NCI-H2171 treated with DMSO at 0.1 percent for 48 hours (cell line): ENCODE results near the gene HOOK2.
A peak's percentile ranks its signal among the peaks of the same experiment; 100 is the strongest.
"Not testable (repeated sequence)": the region's sequence is repeated elsewhere in the genome, so short reads cannot be mapped to it uniquely, and the experiment has no call there.

Experiments
- DNase-seq: peaks from one replicate; lab custom pipeline; 2025; lab: John Stamatoyannopoulos, UW

Gene HOOK2

GRCh38 chr19:12754465-12755196, 20.7 kb downstream of the HOOK2 start:
- no peak for DNase-seq

GRCh38 chr19:12752056-12752781, 23.1 kb downstream of the HOOK2 start:
- DNase-seq, result no peak

GRCh38 chr19:12751635-12752034, 23.7 kb downstream of the HOOK2 start, which contains the start of gene BEST2:
Gene BEST2 (plus strand): TSS chr19:12751791. CDS start chr19:12752593, 802 bp downstream.
- no peak for DNase-seq

- no peak for DNase-seq
Measured at GRCh38 chr19:12750851-12751250, 24.5 kb downstream of the HOOK2 start.

GRCh38 chr19:12749938-12750521, 25.3 kb downstream of the HOOK2 start:
- DNase-seq, result peak; percentile 91

- no peak for DNase-seq
Measured at GRCh38 chr19:12748489-12748888, 26.9 kb downstream of the HOOK2 start.

- no peak for DNase-seq
Measured at GRCh38 chr19:12745166-12745897, 30.0 kb downstream of the HOOK2 start.

- no peak for DNase-seq
Measured at GRCh38 chr19:12737835-12738351, 37.5 kb downstream of the HOOK2 start.

- peak; percentile 100 for DNase-seq
Measured at GRCh38 chr19:12736995-12737834, 38.1 kb downstream of the HOOK2 start, which contains the start of gene GET3. Gene GET3 (plus strand): TSS chr19:12737497. CDS start chr19:12737506, 9 bp downstream.

- peak; percentile 52 for DNase-seq
Measured at GRCh38 chr19:12733369-12734214, 41.8 kb downstream of the HOOK2 start.

GRCh38 chr19:12731337-12731736, 44.0 kb downstream of the HOOK2 start:
- DNase-seq, result no peak

- no peak for DNase-seq
Measured at GRCh38 chr19:12730064-12730463, 45.3 kb downstream of the HOOK2 start.

- DNase-seq, result no peak
Measured at GRCh38 chr19:12727745-12728433, 47.5 kb downstream of the HOOK2 start.

- no peak for DNase-seq
Measured at GRCh38 chr19:12726988-12727316, 48.4 kb downstream of the HOOK2 start.

GRCh38 chr19:12725612-12726011, 49.7 kb downstream of the HOOK2 start:
- not testable (repeated sequence) for DNase-seq

GRCh38 chr19:12723641-12724426, 51.5 kb downstream of the HOOK2 start, which contains the start of gene TNPO2:
Gene TNPO2 (minus strand): TSS chr19:12723932. CDS start chr19:12720977, 2,955 bp downstream.
- peak; percentile 86 for DNase-seq

- DNase-seq, result peak; percentile 48
Measured at GRCh38 chr19:12723381-12723640, 52.0 kb downstream of the HOOK2 start.

GRCh38 chr19:12722566-12723380, 52.6 kb downstream of the HOOK2 start:
- DNase-seq, result peak; percentile 98
